DOHH2 (cell line): ENCODE measurements around the gene TGFBR3L.

Experiments
- H3F3A ChIP-seq: fragments of 200-600 bp; sonication (generic), shearing (Covaris generic); 2 replicates; pipeline ENCODE4 v1.6.0; 2016; ENCODE audit warnings: antibody characterized with exemption, mild to moderate bottlenecking; ENCODE audit not compliant: control insufficient read depth, insufficient read depth
- H3K27ac ChIP-seq: fragments of 200-600 bp; sonication (generic); 2 replicates; pipeline ENCODE4 v1.5.1; 2014; ENCODE audit warnings: low read depth, mild to moderate bottlenecking, low read length, moderate library complexity
- H3K27me3 ChIP-seq: fragments of 200-600 bp; sonication (generic); 2 replicates; pipeline ENCODE4 v1.6.1; 2014; ENCODE audit warnings: mild to moderate bottlenecking, low read length, mixed read lengths; ENCODE audit not compliant: control insufficient read depth
- H3K36me3 ChIP-seq: fragments of 200-600 bp; sonication (generic); 2 replicates; pipeline ENCODE4 v1.6.1; 2014; ENCODE audit warnings: mild to moderate bottlenecking, low read length, moderate library complexity, mixed read lengths; ENCODE audit not compliant: control insufficient read depth
- H3K4me1 ChIP-seq: fragments of 200-600 bp; sonication (generic); 2 replicates; pipeline ENCODE4 v1.6.1; 2014; ENCODE audit warnings: mild to moderate bottlenecking, low read length, mixed read lengths; ENCODE audit not compliant: control insufficient read depth
- H3K4me2 ChIP-seq: fragments of 200-600 bp; sonication (generic); 2 replicates; pipeline ENCODE4 v1.6.0; 2014; ENCODE audit warnings: mild to moderate bottlenecking, low read length, moderate library complexity
- H3K4me3 ChIP-seq: fragments of 200-600 bp; sonication (generic); 2 replicates; pipeline ENCODE4 v1.5.1; 2014; ENCODE audit warnings: mild to moderate bottlenecking, low read length, mixed read lengths
- H3K79me2 ChIP-seq: fragments of 200-600 bp; sonication (generic); 2 replicates; pipeline ENCODE4 v1.6.1; 2014; ENCODE audit warnings: mild to moderate bottlenecking, low read length, mixed read lengths; ENCODE audit not compliant: control insufficient read depth
- H3K9me2 ChIP-seq: fragments of 200-600 bp; sonication (generic); replicated peaks from 2 replicates; pipeline ENCODE4 v1.6.1; 2014; ENCODE audit warnings: mild to moderate bottlenecking, low read length, mixed read lengths; ENCODE audit not compliant: control insufficient read depth
- H3K9me3 ChIP-seq: fragments of 200-600 bp; sonication (generic); 2 replicates; pipeline ENCODE4 v1.6.1; 2014; ENCODE audit warnings: antibody characterized with exemption, low read length, mixed read lengths; ENCODE audit not compliant: control insufficient read depth, insufficient read depth
- H4K20me1 ChIP-seq: fragments of 200-600 bp; sonication (generic); 2 replicates; pipeline ENCODE4 v1.6.0; 2014; ENCODE audit warnings: low read depth, mild to moderate bottlenecking, antibody characterized with exemption, low read length, moderate library complexity; ENCODE audit not compliant: control insufficient read depth, insufficient read depth
- CTCF ChIP-seq: fragments of 200-600 bp; sonication (generic); IDR thresholded peaks from one replicate; pipeline ENCODE4 v1.5.1; 2014; ENCODE audit warnings: antibody characterized with exemption, mild to moderate bottlenecking, low read depth, low read length; ENCODE audit not compliant: poor library complexity, severe bottlenecking
- EZH2phosphoT487 ChIP-seq: fragments of 200-600 bp; sonication (generic); IDR thresholded peaks from 2 replicates; pipeline ENCODE4 v1.6.1; 2017; ENCODE audit warnings: borderline replicate concordance, mild to moderate bottlenecking, antibody characterized with exemption, low read length, moderate library complexity, mixed read lengths

The TGFBR3L gene

GRCh38 chr19:7867092-7867844 lies 47.4 kb upstream of the TGFBR3L start:
- Histone ChIP-seq H3F3A (peaks cover 9% of the 10 kb centered on the region), H3K4me3 (no peak overlapping the region), H3K4me2 (no peak overlapping the region), H4K20me1 (no peaks in the 10 kb centered on the region), H3K27ac (no peak overlapping the region), H3K27me3 (peaks cover 11% of the 10 kb centered on the region), H3K4me1 (peaks cover 40% of the 10 kb centered on the region), H3K79me2 (no peaks in the 10 kb centered on the region), H3K9me2 (no peaks in the 10 kb centered on the region), H3K36me3 (no peaks in the 10 kb centered on the region), H3K9me3 (no peaks in the 10 kb centered on the region; the same call in 1 of the 2 replicates)
- TF ChIP-seq EZH2phosphoT487 (no peak), CTCF (no peak)

- H3K4me3 ChIP-seq, result peak overlapping the region; percentile 75
Measured at GRCh38 chr19:7868326-7868670, 46.3 kb upstream of the TGFBR3L start.

GRCh38 chr19:7868671-7869452 lies 45.8 kb upstream of the TGFBR3L start:
- H3K4me3 ChIP-seq, result peak overlapping the region; percentile 75
- H3K27me3 ChIP-seq, result peaks cover 17% of the 10 kb centered on the region
- H4K20me1 ChIP-seq, result no peaks in the 10 kb centered on the region
- peak; percentile 74 for TF ChIP-seq CTCF
- no peak for TF ChIP-seq EZH2phosphoT487
- peak overlapping the region; percentile 99 for H3K4me2 ChIP-seq
- no peaks in the 10 kb centered on the region for H3K36me3 ChIP-seq
- H3F3A ChIP-seq, result peaks cover 9% of the 10 kb centered on the region
- H3K27ac ChIP-seq, result no peak overlapping the region
- H3K9me3 ChIP-seq, result no peaks in the 10 kb centered on the region; the same call in 1 of the 2 replicates
- peaks cover 44% of the 10 kb centered on the region for H3K4me1 ChIP-seq
- H3K9me2 ChIP-seq, result no peaks in the 10 kb centered on the region
- no peaks in the 10 kb centered on the region for H3K79me2 ChIP-seq

More at GRCh38 chr19:7868326-7868670, 46.3 kb upstream of the TGFBR3L start:
- H3K9me2 ChIP-seq, result no peaks in the 10 kb centered on the region
- no peaks in the 10 kb centered on the region for H4K20me1 ChIP-seq
- no peak overlapping the region for H3K27ac ChIP-seq
- peak overlapping the region; percentile 99 for H3K4me2 ChIP-seq
- peaks cover 11% of the 10 kb centered on the region for H3K27me3 ChIP-seq
- peaks cover 44% of the 10 kb centered on the region for H3K4me1 ChIP-seq
- H3K9me3 ChIP-seq, result no peaks in the 10 kb centered on the region; the same call in 1 of the 2 replicates
- no peaks in the 10 kb centered on the region for H3K36me3 ChIP-seq
- no peak for TF ChIP-seq EZH2phosphoT487
- no peaks in the 10 kb centered on the region for H3K79me2 ChIP-seq
- peaks cover 9% of the 10 kb centered on the region for H3F3A ChIP-seq
